GM21381 (cell line): ENCODE measurements around the gene NUDCD2.
"Not testable (repeated sequence)": the region's sequence is repeated elsewhere in the genome, so short reads cannot be mapped to it uniquely, and the experiment has no call there.

ENCODE experiments used
- ATAC-seq: cut with Tn5 transposase; IDR thresholded peaks from one replicate; pipeline ENCODE4 v1.9.1; 2021; ENCODE audit warnings: mild to moderate bottlenecking, moderate library complexity; ENCODE audit not compliant: unreplicated experiment

NUDCD2 gene

DNA sequence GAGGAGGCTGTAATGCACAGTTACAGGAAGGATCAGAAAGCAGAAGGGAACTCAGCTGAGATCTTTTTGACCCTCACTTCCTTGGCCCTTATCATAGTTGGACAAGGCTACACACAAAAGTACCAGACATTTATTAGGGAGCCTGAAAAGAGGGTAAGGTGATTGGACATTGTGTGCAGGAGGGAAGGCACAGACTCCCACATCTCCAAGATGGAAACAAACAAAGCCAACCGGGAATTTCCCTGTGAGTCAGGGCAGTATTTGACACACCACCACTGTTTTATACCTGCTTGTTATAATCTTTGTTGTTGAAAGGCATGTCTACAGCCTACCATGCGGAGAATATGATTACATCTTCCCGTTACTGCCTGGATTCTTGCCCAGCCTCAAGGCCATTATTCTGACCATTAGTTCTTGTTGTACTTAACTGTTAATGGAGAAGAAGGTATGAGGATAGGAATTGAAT is 25.5 kb downstream of the NUDCD2 start:
- ATAC-seq: no peak

- no peak for ATAC-seq
Observed at GRCh38 chr5:163433271-163433670, 26.6 kb downstream of the NUDCD2 start.

- ATAC-seq: no peak
Observed at GRCh38 chr5:163432544-163432943, 27.4 kb downstream of the NUDCD2 start.

GRCh38 chr5:163426128-163426527 is 33.8 kb downstream of the NUDCD2 start:
- ATAC-seq: not testable (repeated sequence)

DNA sequence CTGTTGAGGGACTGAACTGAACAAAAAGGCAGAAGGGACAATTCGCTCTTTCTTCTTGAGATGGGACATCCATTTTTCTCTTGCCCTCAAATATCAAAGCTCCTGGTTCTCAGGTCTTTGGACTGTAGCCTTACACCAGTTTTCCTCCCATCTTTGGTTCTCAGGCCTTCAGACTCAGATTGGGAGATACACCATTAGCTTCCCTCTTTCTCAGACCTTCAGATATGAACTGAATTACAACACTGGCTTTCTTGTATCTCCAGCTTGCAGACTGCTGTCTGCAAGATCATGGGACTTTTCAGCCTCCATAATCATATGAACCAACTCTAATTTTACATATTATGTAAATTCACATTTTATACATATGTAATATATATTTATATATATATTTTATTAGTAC is 35.1 kb downstream of the NUDCD2 start:
- no peak for ATAC-seq

- not testable (repeated sequence) for ATAC-seq
Observed at GRCh38 chr5:163415673-163416072, 44.2 kb downstream of the NUDCD2 start.

DNA sequence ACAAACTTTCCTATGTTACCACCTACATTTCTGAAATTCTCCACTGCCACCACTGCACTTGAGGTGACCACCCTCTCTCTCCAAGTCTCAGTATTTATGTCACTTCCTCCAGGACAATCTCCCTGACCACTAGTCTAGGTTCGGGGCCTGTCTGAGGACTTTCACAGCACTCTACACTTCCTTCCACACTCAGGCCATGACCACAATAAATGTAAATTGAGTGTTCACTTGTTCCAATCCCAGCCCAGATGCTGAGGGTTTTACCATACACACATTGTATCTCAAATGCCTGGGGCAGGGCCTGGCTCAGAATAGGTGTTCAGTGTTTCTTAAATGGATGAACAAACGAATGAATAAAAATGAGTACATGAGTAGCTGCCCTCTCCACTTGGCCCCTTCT is 49.4 kb downstream of the NUDCD2 start:
- no peak for ATAC-seq

DNA sequence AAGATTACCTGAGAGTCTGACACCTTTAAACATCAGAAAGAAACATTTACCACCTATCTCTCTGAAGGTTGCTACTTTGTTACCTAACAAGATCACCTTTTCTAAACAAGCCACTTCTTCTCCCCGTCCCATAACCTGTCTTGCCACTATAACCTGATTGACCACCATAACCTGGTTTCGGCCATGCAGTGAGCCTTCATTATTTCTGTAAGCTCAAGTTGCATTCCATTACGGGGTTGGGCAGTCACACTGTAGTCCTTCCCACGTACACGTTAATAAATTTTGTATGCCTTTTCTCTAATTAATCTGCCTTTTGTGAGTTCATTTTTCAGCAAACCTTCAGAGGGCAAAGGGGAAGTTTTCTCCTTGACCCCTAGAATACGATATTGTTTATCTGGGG is 50.5 kb downstream of the NUDCD2 start:
- ATAC-seq: no peak

- ATAC-seq: peak; percentile 63
Observed at GRCh38 chr5:163408311-163408923, 51.5 kb downstream of the NUDCD2 start.

DNA sequence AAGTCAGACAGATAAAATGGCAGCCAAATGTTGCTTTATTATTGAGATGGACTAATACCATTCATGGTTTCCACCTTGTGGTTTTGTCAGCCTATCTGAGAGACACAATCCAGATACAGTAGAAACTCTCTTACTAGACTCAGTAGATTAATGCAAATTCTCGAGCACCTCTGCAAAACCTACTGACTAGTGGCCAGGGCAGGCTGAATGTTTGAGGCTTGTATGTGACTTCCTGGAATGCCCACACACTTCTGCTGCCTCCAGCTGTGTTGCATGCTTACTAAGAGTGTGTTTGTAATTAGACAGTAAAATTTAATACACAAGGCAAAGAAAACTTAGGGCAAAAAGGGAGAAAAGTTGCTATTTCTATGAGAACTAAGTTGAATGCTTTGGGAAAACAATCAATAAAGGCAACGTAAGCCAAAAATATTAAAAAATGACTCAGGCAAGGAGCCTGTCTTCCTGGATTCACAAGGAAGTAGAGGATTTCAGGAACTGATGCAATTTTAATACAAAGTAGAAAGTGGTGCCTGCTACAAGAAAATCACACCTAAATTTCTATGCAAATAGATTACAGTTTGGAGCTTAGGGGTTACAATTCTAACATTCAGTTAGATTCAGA is 52.8 kb downstream of the NUDCD2 start:
- ATAC-seq: peak; percentile 79

- ATAC-seq: no peak
Observed at GRCh38 chr5:163404364-163405173, 55.3 kb downstream of the NUDCD2 start.

- ATAC-seq: no peak
Observed at GRCh38 chr5:163402007-163402406, 57.9 kb downstream of the NUDCD2 start.

GRCh38 chr5:163401271-163401670 is 58.6 kb downstream of the NUDCD2 start:
- no peak for ATAC-seq

DNA sequence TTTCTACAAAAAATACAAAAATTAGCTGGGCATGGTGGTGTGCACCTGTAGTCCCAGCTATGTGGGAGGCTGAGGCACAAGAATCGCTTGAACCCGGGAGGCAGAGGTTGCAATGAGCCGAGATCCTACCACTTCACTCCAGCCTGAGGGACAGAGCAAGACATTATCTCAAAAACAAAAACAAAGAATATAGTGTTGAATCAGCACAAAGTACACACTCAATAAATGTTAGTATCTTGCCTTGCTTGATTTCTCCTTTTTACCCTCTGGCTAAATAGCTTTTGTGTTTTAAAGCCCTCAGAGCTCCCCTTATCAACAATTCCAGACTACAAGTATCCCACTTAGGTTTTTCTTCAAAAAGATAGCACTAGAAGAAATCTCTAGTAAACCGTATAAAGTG is 60.0 kb downstream of the NUDCD2 start:
- ATAC-seq: no peak

DNA sequence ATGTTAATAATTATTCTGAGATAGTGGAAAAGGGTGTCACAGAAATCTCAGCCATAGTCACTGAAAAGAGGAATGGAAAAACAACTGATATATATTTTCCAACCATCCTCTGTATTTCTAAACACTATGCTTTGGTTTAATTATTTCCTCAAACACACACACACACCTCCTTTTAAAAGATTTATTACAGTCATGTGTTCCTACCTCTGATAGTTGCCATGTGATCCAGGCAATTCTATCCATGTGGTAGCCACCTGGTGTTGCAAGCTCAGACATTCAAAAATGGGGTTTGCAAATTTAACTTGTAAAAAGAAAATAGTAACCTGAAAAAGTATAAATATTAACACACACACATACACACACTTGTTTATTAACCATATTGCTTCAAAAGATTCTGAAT is 62.5 kb downstream of the NUDCD2 start:
- ATAC-seq: no peak

GRCh38 chr5:163396818-163397340 is 63.0 kb downstream of the NUDCD2 start:
- ATAC-seq: not testable (repeated sequence)
